ENCODE measurements around the gene SH3BP4. TPM values are rescaled to one million over a fixed set of nuclear protein-coding genes. Genes with fewer than 3 reads are reported as not detected.

The SH3BP4 gene
- total RNA-seq, 1 donor from 2014 or later = 19.2 TPM

- no peak for DNase-seq (ENCODE audit: extremely low spot score in 2 of 2)
- TF ChIP-seq POLR2AphosphoS5 (IDR thresholded peaks at IDR 0.05; ENCODE audit: insufficient read depth in 1 of 2, low read depth in 1 of 2) (no peak), POLR2A (IDR thresholded peaks at IDR 0.05) (no peak)
- TF ChIP-seq, protein P1, sequence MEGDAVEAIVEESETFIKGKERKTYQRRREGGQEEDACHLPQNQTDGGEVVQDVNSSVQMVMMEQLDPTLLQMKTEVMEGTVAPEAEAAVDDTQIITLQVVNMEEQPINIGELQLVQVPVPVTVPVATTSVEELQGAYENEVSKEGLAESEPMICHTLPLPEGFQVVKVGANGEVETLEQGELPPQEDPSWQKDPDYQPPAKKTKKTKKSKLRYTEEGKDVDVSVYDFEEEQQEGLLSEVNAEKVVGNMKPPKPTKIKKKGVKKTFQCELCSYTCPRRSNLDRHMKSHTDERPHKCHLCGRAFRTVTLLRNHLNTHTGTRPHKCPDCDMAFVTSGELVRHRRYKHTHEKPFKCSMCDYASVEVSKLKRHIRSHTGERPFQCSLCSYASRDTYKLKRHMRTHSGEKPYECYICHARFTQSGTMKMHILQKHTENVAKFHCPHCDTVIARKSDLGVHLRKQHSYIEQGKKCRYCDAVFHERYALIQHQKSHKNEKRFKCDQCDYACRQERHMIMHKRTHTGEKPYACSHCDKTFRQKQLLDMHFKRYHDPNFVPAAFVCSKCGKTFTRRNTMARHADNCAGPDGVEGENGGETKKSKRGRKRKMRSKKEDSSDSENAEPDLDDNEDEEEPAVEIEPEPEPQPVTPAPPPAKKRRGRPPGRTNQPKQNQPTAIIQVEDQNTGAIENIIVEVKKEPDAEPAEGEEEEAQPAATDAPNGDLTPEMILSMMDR (IDR thresholded peaks at IDR 0.05) = no peak
- Histone ChIP-seq H3K36me3 (no peaks in the 10 kb centered on the region), H3K9me3 (no peaks in the 10 kb centered on the region), H3K27ac (no peak overlapping the region), H3K4me1 (peaks cover 7% of the 10 kb centered on the region), H3K4me3 (no peak overlapping the region), H3K27me3 (no peaks in the 10 kb centered on the region)
- intact Hi-C loops (cut with DNase I) = no loop called here
Observed at GRCh38 chr2:234998404-234999211, 46.8 kb downstream of the SH3BP4 start.

- Histone ChIP-seq H3K36me3 (no peaks in the 10 kb centered on the region), H3K27me3 (no peaks in the 10 kb centered on the region), H3K4me1 (peaks cover 4% of the 10 kb centered on the region), H3K9me3 (no peaks in the 10 kb centered on the region), H3K27ac (no peak overlapping the region), H3K4me3 (no peak overlapping the region)
- TF ChIP-seq POLR2AphosphoS5 (IDR thresholded peaks at IDR 0.05; ENCODE audit: insufficient read depth in 1 of 2, low read depth in 1 of 2) = no peak
- TF ChIP-seq POLR2A (IDR thresholded peaks at IDR 0.05) = no peak
- TF ChIP-seq, protein P1 (IDR thresholded peaks at IDR 0.05) = no peak
- no peak for DNase-seq (ENCODE audit: extremely low spot score in 2 of 2)
- intact Hi-C loops (cut with DNase I) = no loop called here
Observed at GRCh38 chr2:234999740-235000425, 48.1 kb downstream of the SH3BP4 start.

- peaks cover 9% of the 10 kb centered on the region for H3K4me1 ChIP-seq
- intact Hi-C loops (cut with DNase I) = no loop called here
- DNase-seq (ENCODE audit: extremely low spot score in 2 of 2) = no peak
Observed at GRCh38 chr2:235000426-235001236, 48.8 kb downstream of the SH3BP4 start.

DNA sequence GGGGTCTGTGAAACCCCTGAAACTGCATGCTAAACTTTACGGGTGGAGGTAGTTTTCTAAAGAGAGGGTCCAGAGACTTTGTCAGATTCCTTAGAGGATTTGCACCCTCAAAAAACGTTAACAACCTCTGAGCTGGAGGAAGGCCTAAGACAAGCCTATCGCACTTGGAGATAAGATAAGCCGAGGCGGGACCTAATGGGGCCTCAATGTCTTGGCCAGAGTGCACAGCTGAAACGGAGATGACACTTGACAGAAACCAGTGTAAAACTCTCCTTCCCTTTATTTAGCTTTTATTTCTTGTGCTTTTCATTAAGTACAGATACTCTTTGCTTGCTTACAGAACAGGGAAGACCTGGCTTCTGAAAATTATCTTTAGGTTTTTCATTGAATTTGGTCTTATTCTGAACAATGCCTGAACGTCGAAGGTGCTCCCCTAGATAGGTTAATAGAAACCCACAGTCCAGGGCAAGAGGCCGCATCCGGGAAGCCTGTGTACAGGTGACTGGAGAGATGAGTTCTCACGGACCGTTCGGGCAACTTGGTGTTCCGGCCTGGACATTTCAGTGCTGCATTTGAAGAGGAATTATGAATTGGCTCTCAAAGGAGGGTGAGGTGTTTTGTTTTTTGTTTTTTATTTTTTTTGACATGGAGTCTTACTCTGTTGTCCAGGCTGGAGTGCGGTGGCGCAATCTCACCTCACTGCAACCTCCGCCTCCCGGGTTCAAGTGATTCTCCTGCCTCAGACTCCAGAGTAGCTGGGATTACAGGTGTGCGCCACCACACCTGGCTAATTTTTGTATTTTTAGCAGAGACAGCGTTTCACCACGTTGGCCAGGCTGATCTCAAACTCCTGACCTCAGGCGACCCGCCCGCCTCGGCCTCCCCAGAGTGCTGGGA is 49.7 kb downstream of the SH3BP4 start:
- Histone ChIP-seq H3K27ac (no peak overlapping the region), H3K9me3 (no peaks in the 10 kb centered on the region), H3K27me3 (no peaks in the 10 kb centered on the region), H3K36me3 (no peaks in the 10 kb centered on the region), H3K4me3 (no peak overlapping the region), H3K4me1 (peaks cover 15% of the 10 kb centered on the region)
- intact Hi-C loops (cut with DNase I) = no loop called here
- TF ChIP-seq POLR2AphosphoS5 (IDR thresholded peaks at IDR 0.05; ENCODE audit: insufficient read depth in 1 of 2, low read depth in 1 of 2) = no peak
- no peak for TF ChIP-seq POLR2A (IDR thresholded peaks at IDR 0.05)
- TF ChIP-seq, protein P1 (IDR thresholded peaks at IDR 0.05) = no peak
- DNase-seq (ENCODE audit: extremely low spot score in 2 of 2) = no peak

More at GRCh38 chr2:235000426-235001236, 48.8 kb downstream of the SH3BP4 start:
- Histone ChIP-seq H3K4me3 (no peak overlapping the region), H3K27ac (no peak overlapping the region), H3K27me3 (no peaks in the 10 kb centered on the region), H3K36me3 (no peaks in the 10 kb centered on the region), H3K9me3 (no peaks in the 10 kb centered on the region)
- TF ChIP-seq, protein P1 (IDR thresholded peaks at IDR 0.05) = no peak
- TF ChIP-seq POLR2AphosphoS5 (IDR thresholded peaks at IDR 0.05; ENCODE audit: insufficient read depth in 1 of 2, low read depth in 1 of 2) = no peak

All from vagina (tissue), 2 donors.